HG03045 (cell line): Measurements from ENCODE around the gene NECTIN4.
"Not testable (repeated sequence)": the region's sequence is repeated elsewhere in the genome, so short reads cannot be mapped to it uniquely, and the experiment has no call there.

Experiments
- ATAC-seq: cut with Tn5 transposase; IDR thresholded peaks from one replicate; pipeline ENCODE4 v1.9.1; 2021; ENCODE audit warnings: mild to moderate bottlenecking, moderate library complexity; ENCODE audit not compliant: unreplicated experiment

The NECTIN4 gene

DNA sequence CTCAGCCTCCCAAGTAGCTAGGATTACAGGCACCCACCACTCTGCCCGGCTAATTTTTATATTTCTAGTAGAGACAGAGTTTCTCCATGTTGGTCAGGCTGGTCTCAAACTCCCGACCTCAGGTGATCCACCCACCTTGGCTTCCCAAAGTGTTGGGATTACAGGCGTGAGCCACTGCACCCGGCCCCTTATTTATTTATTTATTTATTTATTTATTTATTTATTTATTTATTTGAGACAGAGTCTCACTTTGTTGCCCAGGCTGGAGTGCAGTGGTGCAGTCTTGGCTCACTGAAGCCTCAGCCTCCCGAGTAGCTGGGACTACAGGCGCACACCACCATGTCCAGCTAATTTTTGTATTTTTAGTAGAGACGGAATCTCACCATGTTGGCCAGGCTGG is 23.7 kb downstream of the NECTIN4 start:
- not testable (repeated sequence) for ATAC-seq

DNA sequence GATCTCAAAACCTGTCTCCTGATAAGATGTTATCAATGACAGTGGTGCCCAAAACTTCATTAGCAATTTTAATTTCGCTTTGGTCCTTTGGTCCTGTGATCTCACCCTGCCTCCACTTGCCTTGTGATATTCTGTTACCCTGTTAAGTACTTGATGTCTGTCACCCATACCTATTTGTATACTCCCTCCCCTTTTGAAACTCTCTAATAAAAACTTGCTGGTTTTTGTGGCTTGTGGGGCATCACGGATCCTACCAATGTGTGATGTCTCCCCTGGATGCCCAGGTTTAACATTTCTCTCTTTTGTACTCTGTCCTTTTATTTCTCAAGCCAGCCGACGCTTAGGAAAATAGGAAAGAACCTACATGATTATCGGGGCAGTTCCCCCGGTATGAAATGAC is 25.4 kb downstream of the NECTIN4 start:
- not testable (repeated sequence) for ATAC-seq

DNA sequence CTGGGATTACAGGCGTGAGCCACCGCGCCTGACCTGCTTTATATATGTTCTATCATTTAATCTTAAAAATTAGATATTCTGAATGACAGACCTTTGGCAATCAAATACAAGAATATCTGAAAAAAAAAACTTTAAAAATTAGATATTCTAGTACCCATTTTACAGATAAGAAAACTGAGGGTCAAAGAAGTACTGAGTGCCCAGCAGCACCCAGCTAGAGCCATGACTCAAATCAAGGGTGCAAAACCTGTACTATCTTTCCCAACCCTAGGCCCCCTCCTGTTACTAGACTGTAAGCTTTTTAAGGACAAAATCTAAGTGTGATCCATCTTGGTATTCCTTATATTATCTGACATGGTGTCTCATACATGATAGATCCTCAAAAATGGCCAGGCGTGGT is 27.9 kb downstream of the NECTIN4 start:
- no peak for ATAC-seq

DNA sequence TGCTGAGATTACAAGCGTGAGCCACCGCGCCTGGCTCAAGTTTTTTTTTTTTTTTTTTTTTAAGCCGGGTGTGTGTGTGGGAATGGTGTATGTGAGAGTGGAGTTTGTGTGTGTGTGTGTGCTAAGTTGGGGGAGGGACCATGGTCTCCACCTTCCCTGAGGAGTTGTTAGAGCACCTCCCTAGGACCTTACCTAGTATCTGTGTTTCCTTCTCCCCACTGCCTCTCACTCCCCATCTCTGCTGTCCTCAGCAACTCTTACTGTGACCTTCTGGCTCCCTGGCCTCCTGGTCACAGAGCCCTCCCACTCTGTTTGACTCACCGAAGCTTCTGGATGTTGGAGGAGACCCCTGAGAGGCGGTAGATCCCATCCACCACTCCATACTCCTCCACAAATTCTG is 30.1 kb downstream of the NECTIN4 start:
- no peak for ATAC-seq

GRCh38 chr1:161054805-161055204 is 34.6 kb downstream of the NECTIN4 start:
- no peak for ATAC-seq

- ATAC-seq = no peak
Measured at GRCh38 chr1:161054232-161054631, 35.1 kb downstream of the NECTIN4 start.

DNA sequence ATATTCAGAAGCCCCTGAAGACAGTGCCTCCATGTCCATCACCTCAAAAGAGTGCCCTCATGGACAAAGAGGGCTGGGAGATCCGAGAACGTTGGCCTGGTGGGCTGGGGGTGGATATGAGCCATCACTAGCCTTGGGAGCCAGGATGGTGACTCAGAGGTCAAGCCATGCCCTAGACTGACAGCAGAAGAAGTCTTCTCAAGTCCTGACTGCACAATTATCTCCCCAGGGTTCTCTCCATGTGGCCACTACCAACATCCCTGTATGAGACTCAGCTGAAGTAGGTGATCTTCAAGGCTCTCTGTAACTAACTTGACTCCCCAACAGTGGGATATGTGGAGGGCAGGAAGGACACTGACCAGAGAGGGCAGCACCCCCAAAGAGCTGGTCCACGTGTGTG is 36.5 kb downstream of the NECTIN4 start:
- ATAC-seq = no peak

- no peak for ATAC-seq
Measured at GRCh38 chr1:161051219-161051618, 38.1 kb downstream of the NECTIN4 start.

DNA sequence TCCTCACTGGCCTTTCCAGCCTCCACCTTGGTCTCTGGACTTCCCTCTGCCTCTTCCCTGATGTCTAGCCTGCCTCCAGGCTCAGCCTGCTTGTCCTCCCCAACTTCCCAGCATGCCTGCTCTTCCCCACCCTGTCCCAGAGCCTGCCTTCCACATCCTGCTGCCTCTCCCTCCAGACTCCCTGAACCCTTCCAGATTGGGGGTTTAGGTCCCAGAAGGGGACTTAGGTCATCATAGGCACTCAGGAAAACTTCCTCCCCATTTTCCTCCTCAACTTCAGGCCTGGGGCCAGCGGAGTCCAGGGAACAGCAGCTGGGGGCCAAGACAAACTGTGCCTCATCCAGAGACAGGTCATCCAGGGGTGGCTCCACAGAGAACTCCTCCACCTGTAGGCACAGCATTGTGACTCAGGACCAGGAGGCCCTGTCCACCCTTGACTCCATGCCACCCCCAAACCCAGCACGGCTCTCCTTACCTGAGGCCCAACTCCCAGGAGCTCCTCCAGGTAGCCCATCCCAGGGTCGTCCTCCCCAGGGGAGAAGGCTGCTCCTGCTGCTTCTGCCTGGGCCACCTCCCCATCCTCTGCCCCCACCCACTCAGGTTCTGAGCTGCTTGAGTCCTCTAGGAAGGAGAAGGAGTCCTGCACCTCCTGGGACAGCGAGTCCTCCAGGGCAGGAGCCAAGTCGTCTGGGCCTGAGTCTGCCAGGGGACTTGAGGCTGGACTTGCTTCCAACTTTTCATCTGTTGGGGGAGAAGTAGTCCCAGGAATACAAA is 40.2 kb downstream of the NECTIN4 start:
- no peak for ATAC-seq

GRCh38 chr1:161047436-161048420 is 41.6 kb downstream of the NECTIN4 start:
- no peak for ATAC-seq

DNA sequence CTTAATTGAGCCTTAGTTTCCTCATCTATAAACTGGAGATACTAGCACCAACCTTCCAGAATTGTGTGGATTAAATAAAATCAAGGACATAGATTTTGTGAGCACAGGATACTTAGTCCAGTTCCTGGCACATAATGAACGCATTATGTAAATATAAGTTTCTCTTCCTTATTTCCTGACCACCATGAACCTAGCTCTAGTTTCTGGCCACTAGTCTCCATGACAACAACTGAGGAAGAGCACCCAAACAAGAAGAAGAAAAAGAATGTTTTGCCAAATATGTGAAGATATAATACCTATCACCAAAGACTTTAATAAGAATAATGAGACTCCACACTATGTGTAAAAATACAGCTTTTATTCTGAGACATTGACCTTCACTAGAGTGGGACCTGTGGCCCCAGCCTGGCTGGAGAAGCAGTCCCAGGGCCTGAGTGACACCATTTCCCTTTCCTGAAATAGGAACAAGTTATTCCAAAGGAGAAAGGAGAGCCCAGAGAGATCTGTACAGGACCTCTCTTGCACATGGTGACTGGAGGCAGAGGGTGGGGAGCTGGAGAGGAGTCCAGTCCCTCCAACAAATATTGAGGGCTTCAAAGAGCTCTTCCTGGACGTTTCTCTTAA is 42.6 kb downstream of the NECTIN4 start:
- ATAC-seq = peak; percentile 39

- ATAC-seq = peak; percentile 69
Measured at GRCh38 chr1:161045736-161046604, 43.4 kb downstream of the NECTIN4 start, which contains the start of gene USF1. Gene USF1, minus strand, starts transcription at chr1:161045977. Its CDS starts 2,702 bp downstream, at chr1:161043275.

DNA sequence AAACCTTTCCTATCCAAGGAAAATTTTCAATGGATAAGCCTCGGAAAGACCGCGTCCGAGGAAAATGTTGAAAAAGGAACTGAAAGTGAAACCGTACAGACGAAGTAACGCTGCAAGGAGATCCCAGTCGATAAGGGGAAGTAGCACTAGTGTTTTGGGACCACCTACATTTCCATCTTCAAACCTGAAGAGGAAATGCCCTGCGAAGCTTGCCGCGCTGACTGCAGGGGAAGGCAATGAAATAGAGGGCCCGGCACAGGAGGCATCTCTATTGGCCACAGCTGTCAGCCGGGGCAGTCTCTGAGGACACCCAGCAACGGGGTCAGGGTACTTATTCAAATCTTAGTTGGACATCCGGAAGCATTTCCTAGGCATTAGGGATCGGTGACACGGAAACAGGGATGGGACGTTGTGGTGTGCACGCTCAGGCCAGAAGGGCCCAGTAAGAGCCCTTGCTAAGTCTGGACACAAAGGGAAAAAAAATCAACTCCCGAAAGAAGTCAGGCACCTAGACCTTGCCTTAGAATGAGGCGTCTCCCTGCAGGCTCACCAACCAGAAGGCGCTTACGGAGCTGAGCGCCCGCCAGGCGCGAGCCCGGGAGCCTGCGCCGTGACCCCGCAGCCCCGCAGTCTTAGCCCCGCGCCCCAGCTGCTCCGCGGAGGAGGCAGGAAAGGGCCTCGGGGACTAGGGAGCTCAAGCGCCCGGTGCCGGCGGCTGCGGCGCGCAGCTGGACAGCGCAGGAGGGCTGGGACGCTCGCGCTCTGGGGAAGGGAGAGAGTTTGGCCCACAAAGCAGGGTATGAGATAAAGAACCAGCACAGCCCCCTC is 44.2 kb downstream of the NECTIN4 start:
- peak; percentile 29 for ATAC-seq

- ATAC-seq = no peak
Measured at GRCh38 chr1:161044535-161044907, 44.8 kb downstream of the NECTIN4 start.

DNA sequence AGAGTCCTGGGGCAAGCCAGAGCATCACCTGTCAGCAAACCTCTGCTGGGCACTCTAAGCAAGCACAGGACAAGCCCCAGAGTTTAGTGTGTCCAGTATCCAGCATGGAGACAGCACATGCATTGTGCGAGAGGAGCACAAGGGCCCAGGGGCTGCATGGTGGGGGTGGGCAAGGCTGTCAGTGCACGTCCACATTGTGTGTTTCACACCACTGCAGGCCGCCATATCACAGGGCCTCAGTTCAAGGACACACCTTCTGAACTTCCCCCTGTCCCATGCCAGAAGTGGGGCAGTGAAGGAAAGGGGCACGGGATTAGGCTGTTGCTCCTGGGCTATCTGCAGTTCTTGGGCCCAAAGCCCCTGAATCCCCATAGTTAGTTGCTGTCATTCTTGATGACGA is 49.8 kb downstream of the NECTIN4 start:
- no peak for ATAC-seq

DNA sequence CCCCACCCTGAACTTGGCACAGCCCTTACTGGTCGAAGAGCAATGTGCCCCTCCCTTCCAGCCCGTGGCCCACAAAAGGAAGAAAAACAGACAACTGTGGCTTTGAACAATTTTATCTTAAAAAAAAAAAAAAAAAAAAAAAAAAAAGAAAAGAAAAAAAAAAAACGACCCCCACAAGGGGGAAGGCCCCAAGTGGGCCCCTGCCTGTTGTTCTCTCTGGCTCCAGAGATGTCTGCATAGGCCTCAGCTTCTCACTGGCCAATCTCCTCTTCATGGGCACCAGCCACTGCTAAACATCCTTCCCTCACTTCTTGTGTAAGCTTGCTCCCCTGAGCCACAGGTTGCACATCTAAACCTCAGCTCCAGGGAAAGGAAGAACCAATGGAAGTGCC is 50.2 kb downstream of the NECTIN4 start:
- ATAC-seq = no peak

DNA sequence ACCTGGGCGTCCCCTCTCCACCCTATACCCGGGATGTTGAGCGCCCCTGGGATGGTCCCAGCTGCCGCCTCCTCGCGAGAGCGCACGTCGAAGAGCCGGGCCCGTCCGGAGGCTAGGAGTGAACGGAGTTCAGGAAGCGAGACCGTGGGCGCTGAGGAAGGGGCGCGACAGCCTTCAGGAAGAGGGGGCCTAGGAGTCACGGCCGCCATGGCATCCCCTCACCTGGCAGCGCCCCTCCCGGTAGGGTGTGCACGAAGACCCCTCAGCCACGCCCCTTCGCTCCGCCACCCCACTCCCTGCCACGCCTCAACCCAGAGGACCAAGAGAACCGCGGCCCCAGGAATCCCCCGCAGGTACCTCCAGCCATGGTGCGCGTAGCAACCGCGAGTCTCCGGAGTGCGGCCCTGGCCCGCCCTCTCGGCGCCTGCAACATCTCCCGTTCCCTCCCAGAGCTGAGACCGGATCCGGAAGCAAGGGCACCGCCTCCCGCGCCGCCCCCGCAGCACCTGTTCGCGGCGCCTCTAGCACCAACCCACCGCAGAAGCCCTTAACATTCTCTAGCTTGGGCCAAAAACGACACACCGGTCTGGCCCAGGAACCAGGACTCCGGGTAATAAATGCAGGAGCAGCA is 50.7 kb downstream of the NECTIN4 start, which contains the start of gene TSTD1:
TSS of gene TSTD1 (minus strand) at position 442 of the 631 bp plus-strand sequence. CDS start at position 367, 75 bp downstream.
- peak; percentile 73 for ATAC-seq

DNA sequence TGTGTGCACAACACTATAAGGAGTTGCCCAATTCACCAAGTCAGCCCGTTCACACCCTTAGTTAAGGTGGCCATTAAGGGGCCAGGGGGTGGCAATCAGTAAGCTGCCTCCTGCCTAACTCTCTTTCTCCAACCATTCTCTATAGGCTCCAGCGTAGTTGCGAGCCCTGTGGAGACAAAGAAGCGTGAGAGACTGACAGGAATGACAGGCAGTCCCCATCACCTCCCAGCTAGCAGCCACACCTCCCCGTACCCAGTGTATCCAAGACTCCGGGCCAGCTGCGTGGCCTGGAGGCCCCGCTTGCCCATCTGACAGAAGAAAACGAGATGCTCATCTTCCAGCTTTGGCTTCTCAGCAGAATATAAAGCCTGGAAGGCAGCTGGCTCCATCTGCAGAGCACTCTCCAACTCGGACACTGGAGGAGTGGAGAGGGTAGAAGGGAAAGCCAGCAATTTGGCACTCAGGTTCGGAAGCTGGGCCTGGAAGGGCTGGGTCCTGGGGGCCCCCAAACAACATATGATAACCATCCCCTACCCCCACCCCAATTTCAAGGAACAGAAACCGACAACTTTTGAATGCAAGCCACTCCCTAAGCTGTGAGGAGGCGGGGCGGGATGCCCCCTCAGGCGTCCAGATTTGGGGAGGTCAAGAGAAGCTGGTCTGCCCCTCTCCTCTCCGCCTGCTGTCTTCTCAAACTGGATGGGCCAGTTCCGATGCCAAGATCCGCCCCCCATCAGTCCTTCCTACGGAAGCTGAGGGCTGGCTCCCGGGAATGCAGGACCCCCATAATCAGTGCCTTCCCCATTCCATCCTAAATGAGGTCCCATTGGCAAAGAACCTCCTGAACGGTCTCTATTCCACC is 51.5 kb downstream of the NECTIN4 start:
- ATAC-seq = no peak
